ENCODE data around the gene MED13L. TPM values are rescaled to one million over a fixed set of nuclear protein-coding genes. Genes with fewer than 3 reads are reported as not detected.

The MED13L gene
- total and polyA plus RNA-seq, 2 of the 8 experiments (the other 6 are each of a cell fraction or from before 2014, with no cell fraction given), result 15.9 to 51.7 TPM

GRCh38 chr12:116165036-116165425, 112.5 kb downstream of the MED13L start (continued):
- TF ChIP-seq CHD7 (IDR thresholded peaks at IDR 0.05; ENCODE audit: insufficient replicate concordance, low read length), result no peak
- TF ChIP-seq MAX (IDR thresholded peaks at IDR 0.05), result no peak
- TF ChIP-seq ASH2L (IDR thresholded peaks at IDR 0.05; ENCODE audit: low read length), result no peak
- TF ChIP-seq SAP30 (IDR thresholded peaks at IDR 0.05; ENCODE audit: insufficient read depth, insufficient replicate concordance, low read length), result no peak
- no peak for TF ChIP-seq SP2 (IDR thresholded peaks at IDR 0.05; ENCODE audit: low read length)
- no peak for TF ChIP-seq RFX5 (IDR thresholded peaks at IDR 0.05; ENCODE audit: borderline replicate concordance, low read depth, low read length)
- no peak for TF ChIP-seq PHF8 (conservative IDR thresholded peaks at IDR 0.05; ENCODE audit: low read depth, low read length)
- no peak for TF ChIP-seq RXRA (IDR thresholded peaks at IDR 0.05; ENCODE audit: insufficient read depth, low read depth, low read length)
- no peak for TF ChIP-seq CHD1 (IDR thresholded peaks at IDR 0.05; ENCODE audit: low read depth, low read length)
